ENCODE measurements around the gene HELQ.
"Not testable (repeated sequence)": the region's sequence is repeated elsewhere in the genome, so short reads cannot be mapped to it uniquely, and the experiment has no call there.

HELQ gene

GRCh38 chr4:83438719-83439118 is 16.9 kb downstream of the HELQ start:
- DNase-seq = no peak

- DNase-seq = no peak
These were observed 18.9 kb downstream of the HELQ start for GRCh38 chr4:83436680-83437079.

- no peak for DNase-seq
These were observed 24.4 kb downstream of the HELQ start for GRCh38 chr4:83431200-83431599.

- no peak for DNase-seq
These were observed 37.4 kb downstream of the HELQ start for GRCh38 chr4:83418211-83418610.

GRCh38 chr4:83417566-83417965 is 38.1 kb downstream of the HELQ start:
- no peak for DNase-seq

GRCh38 chr4:83413676-83414075 is 41.9 kb downstream of the HELQ start:
- no peak for DNase-seq

- no peak for DNase-seq
These were observed 46.7 kb downstream of the HELQ start for GRCh38 chr4:83408908-83409307.

GRCh38 chr4:83405844-83406816 is 49.5 kb downstream of the HELQ start:
- DNase-seq = no peak

GRCh38 chr4:83398158-83398557 is 57.5 kb downstream of the HELQ start:
- not testable (repeated sequence) for DNase-seq

- no peak for DNase-seq
These were observed 61.7 kb downstream of the HELQ start for GRCh38 chr4:83393908-83394307.

GRCh38 chr4:83392562-83392961 is 63.1 kb downstream of the HELQ start:
- no peak for DNase-seq

GRCh38 chr4:83390944-83391343 is 64.7 kb downstream of the HELQ start:
- no peak for DNase-seq

- no peak for DNase-seq
These were observed 65.7 kb downstream of the HELQ start for GRCh38 chr4:83389756-83390505.

- no peak for DNase-seq
These were observed 66.4 kb downstream of the HELQ start for GRCh38 chr4:83389037-83389720.

GRCh38 chr4:83388313-83388676 is 67.3 kb downstream of the HELQ start:
- DNase-seq = no peak

- DNase-seq = no peak
These were observed 67.9 kb downstream of the HELQ start for GRCh38 chr4:83387476-83388312.

GRCh38 chr4:83387012-83387411 is 68.6 kb downstream of the HELQ start:
- no peak for DNase-seq

- DNase-seq = no peak
These were observed 72.8 kb downstream of the HELQ start for GRCh38 chr4:83382850-83383249.

- DNase-seq = no peak
These were observed 74.5 kb downstream of the HELQ start for GRCh38 chr4:83381173-83381572.

GRCh38 chr4:83378419-83378818 is 77.2 kb downstream of the HELQ start:
- no peak for DNase-seq

- no peak for DNase-seq
These were observed 82.7 kb downstream of the HELQ start for GRCh38 chr4:83372931-83373330.

- DNase-seq = no peak
These were observed 83.7 kb downstream of the HELQ start for GRCh38 chr4:83371936-83372335.

- no peak for DNase-seq
These were observed 84.4 kb downstream of the HELQ start for GRCh38 chr4:83371235-83371634.
